Neuronal stem cell (in vitro differentiated cells): ENCODE measurements around the gene TRIM10.
A peak's percentile ranks its signal among the peaks of the same experiment; 100 is the strongest.

Experiments used
- DNase-seq: peaks from one replicate; pipeline ENCODE4 v3.0.0-alpha.2; 2013; ENCODE audit warnings: low spot score
- H2AFZ ChIP-seq: one replicate; pipeline ENCODE4 v1.6.1; 2013; ENCODE audit warnings: mild to moderate bottlenecking, low read length, inconsistent platforms
- H2AK5ac ChIP-seq: 2 replicates; pipeline ENCODE4 v1.6.1; 2013; ENCODE audit warnings: low read depth, mild to moderate bottlenecking, inconsistent platforms, low read length, moderate library complexity, mixed read lengths
- H2BK120ac ChIP-seq: 2 replicates; pipeline ENCODE4 v1.6.1; 2013; ENCODE audit warnings: low read depth, mild to moderate bottlenecking, inconsistent platforms, low read length, moderate library complexity, mixed read lengths
- H2BK12ac ChIP-seq: one replicate; pipeline ENCODE4 v1.6.1; 2013; ENCODE audit warnings: low read length, inconsistent platforms
- H2BK15ac ChIP-seq: 2 replicates; pipeline ENCODE4 v1.6.1; 2013; ENCODE audit warnings: mild to moderate bottlenecking, low read length, inconsistent platforms, mixed read lengths
- H2BK5ac ChIP-seq: one replicate; pipeline ENCODE4 v1.6.1; 2013; ENCODE audit warnings: inconsistent platforms, mild to moderate bottlenecking, low read length, moderate library complexity
- H3K14ac ChIP-seq: one replicate; pipeline ENCODE4 v1.6.1; 2013; ENCODE audit warnings: low read length, inconsistent platforms
- H3K18ac ChIP-seq: 2 replicates; pipeline ENCODE4 v1.6.1; 2013; ENCODE audit warnings: low read length, inconsistent platforms
- H3K23ac ChIP-seq: 2 replicates; pipeline ENCODE4 v1.6.1; 2013; ENCODE audit warnings: low read depth, mild to moderate bottlenecking, mixed read lengths, low read length, inconsistent platforms; ENCODE audit not compliant: poor library complexity
- H3K27ac ChIP-seq: replicated peaks from 3 replicates; pipeline ENCODE4 v1.5.1; 2013; ENCODE audit warnings: low read length, inconsistent platforms
- H3K27me3 ChIP-seq, 3 experiments: 2 replicates each; pipeline ENCODE4 v1.6.1; 2013; ENCODE audit warnings: low read length in 3 of 3, mild to moderate bottlenecking in 2 of 3, inconsistent platforms in 1 of 3, low read depth in 1 of 3, mixed read lengths in 1 of 3, moderate library complexity in 1 of 3; ENCODE audit not compliant: control insufficient read depth in 3 of 3, insufficient read depth in 3 of 3
- H3K36me3 ChIP-seq, 2 donors: replicated peaks in 1 of 2; 2 replicates each; pipeline ENCODE4 v1.6.1; 2013; ENCODE audit warnings: low read length in 2 of 2; ENCODE audit not compliant: control insufficient read depth in 2 of 2, insufficient read depth in 2 of 2
- H3K4ac ChIP-seq: 2 replicates; pipeline ENCODE4 v1.6.1; 2013; ENCODE audit warnings: inconsistent platforms, mild to moderate bottlenecking, low read length, moderate library complexity
- H3K4me1 ChIP-seq, 2 donors: 1 replicate in 1 of 2; 2 replicates in 1 of 2; pipeline ENCODE4 v1.6.1; 2013; ENCODE audit warnings: low read length in 2 of 2, low read depth in 1 of 2; ENCODE audit not compliant: control insufficient read depth in 2 of 2, insufficient read depth in 1 of 2
- H3K4me2 ChIP-seq: one replicate; pipeline ENCODE4 v1.6.1; 2013; ENCODE audit warnings: mild to moderate bottlenecking, low read length, inconsistent platforms; ENCODE audit not compliant: insufficient read depth, poor library complexity, severe bottlenecking
- H3K4me3 ChIP-seq, 2 donors: 2 replicates each; pipeline ENCODE4 v1.5.1; 2013; ENCODE audit warnings: low read length in 2 of 2, mild to moderate bottlenecking in 2 of 2, inconsistent platforms in 1 of 2, moderate library complexity in 1 of 2
- H3K79me1 ChIP-seq: one replicate; pipeline ENCODE4 v1.6.1; 2013; ENCODE audit warnings: low read depth, mild to moderate bottlenecking, inconsistent platforms, low read length, moderate library complexity
- H3K9ac ChIP-seq: one replicate; pipeline ENCODE4 v1.6.1; 2013; ENCODE audit warnings: mild to moderate bottlenecking, low read depth, low read length, inconsistent platforms; ENCODE audit not compliant: poor library complexity
- H3K9me3 ChIP-seq, 2 donors: replicated peaks in 1 of 2; 2 replicates each; pipeline versions ENCODE3 to v1.6.1; 2013; ENCODE audit warnings: low read length in 2 of 2, mild to moderate bottlenecking in 2 of 2, inconsistent platforms in 1 of 2, low read depth in 1 of 2, mixed read lengths in 1 of 2, moderate library complexity in 1 of 2; ENCODE audit not compliant: control insufficient read depth in 2 of 2, insufficient read depth in 1 of 2
- H4K8ac ChIP-seq: one replicate; pipeline ENCODE4 v1.6.1; 2013; ENCODE audit warnings: low read depth, mild to moderate bottlenecking, inconsistent platforms, low read length, moderate library complexity
- H4K91ac ChIP-seq: one replicate; pipeline ENCODE4 v1.6.1; 2013; ENCODE audit warnings: low read length, low read depth, mild to moderate bottlenecking, inconsistent platforms; ENCODE audit not compliant: poor library complexity
- WGBS, 2 donors: extraction: QIAGEN DNeasy Blood & Tissue Kit; methylation state at CpG; one replicate each; pipeline ENCODE4 v1.1.7; 2013; ENCODE audit warnings: missing lambda C conversion rate in 2 of 2, mixed read lengths in 1 of 2; ENCODE audit not compliant: insufficient read length in 2 of 2, insufficient replicate concordance in 1 of 2; ENCODE audit errors: extremely low coverage in 2 of 2; 5-methylcytosine and 5-hydroxymethylcytosine counted together

Gene TRIM10

DNA sequence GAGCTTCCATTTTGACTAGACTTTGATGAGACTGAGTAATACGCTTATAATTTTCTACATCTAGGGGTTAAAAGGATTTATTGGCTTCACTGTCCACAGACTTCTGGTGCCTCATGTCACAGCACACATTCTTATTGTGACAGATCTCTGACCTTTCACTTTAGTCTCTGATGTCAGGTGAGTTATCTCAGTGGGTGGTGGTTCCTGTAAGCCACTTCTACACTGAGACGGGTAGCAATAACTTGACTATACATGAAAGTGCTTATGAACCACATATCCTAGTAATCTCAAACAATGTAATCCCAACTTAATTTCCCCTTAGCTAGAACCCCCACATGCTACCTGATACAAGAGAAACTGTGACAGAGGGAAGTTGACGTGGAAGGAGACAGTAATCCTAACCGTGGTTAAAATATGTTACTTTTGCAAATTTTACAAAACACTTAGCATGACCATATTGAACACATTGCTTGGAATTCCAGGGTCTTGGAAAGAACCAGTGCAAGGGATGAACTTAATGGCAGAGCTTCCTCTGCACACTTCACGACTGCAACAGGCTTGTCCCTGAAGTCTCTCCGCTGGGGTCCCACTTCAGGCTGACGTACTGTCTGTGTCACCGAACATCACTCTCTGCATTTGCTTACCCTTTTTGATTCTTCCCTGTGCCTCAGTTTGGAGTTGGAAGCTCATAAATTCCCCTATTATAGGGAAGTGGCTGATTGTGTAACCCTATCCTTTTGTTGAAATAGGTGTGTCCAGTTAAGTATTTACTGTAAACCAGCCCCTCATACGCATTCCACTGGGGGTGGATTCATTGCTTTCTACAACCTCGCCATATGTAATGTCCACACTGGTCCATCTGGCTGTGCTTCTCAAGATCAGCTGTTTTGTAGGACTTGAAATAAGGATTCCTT lies 31.5 kb downstream of the TRIM10 start:
- peaks cover 0 to 3% of the 10 kb centered on the region in 2 donors for H3K4me1 ChIP-seq
- H2BK15ac ChIP-seq, result no peak overlapping the region
- H3K27me3 ChIP-seq, result peaks cover 8 to 67% (median 47%) of the 10 kb centered on the region in 3 experiments
- no peak overlapping the region for H2BK5ac ChIP-seq
- H4K91ac ChIP-seq, result no peak overlapping the region
- no peak overlapping the region for H3K27ac ChIP-seq
- no peak overlapping the region for H3K14ac ChIP-seq
- H3K4me3 ChIP-seq, result no peak overlapping the region
- H3K9me3 ChIP-seq, result no peaks in the 10 kb centered on the region
- WGBS, 2 donors, result no CpG with 5 or more reads among the region's 10 CpGs
- no peak overlapping the region for H3K23ac ChIP-seq
- H2BK120ac ChIP-seq, result no peak overlapping the region
- H2BK12ac ChIP-seq, result no peak overlapping the region
- no peak overlapping the region for H4K8ac ChIP-seq
- no peak overlapping the region for H3K4ac ChIP-seq
- no peak overlapping the region for H3K18ac ChIP-seq
- no peak overlapping the region for H2AK5ac ChIP-seq
- no peak overlapping the region for H3K9ac ChIP-seq
- H3K79me1 ChIP-seq, result no peaks in the 10 kb centered on the region
- no peak overlapping the region for H2AFZ ChIP-seq
- no peaks in the 10 kb centered on the region for H3K36me3 ChIP-seq
- no peak for DNase-seq
- H3K4me2 ChIP-seq, result no peak overlapping the region

- H3K4me3 ChIP-seq, result peak overlapping the region in 1 of 2 donors; percentile 33
- H3K4me2 ChIP-seq, result peak overlapping the region; percentile 57
- no peak overlapping the region for H2BK15ac ChIP-seq
- no peak overlapping the region for H2BK120ac ChIP-seq
- peaks cover 0 to 3% of the 10 kb centered on the region in 2 donors for H3K4me1 ChIP-seq
- H4K8ac ChIP-seq, result no peak overlapping the region
- H3K27me3 ChIP-seq, result peaks cover 8 to 75% (median 47%) of the 10 kb centered on the region in 3 experiments
- peak overlapping the region; percentile 63 for H2AFZ ChIP-seq
- H3K36me3 ChIP-seq, result no peaks in the 10 kb centered on the region
- no peak overlapping the region for H2AK5ac ChIP-seq
- no CpG with 5 or more reads among the region's 50 CpGs for WGBS, 2 donors
- no peak overlapping the region for H3K18ac ChIP-seq
- no peak overlapping the region for H3K14ac ChIP-seq
- no peaks in the 10 kb centered on the region for H3K9me3 ChIP-seq
- no peaks in the 10 kb centered on the region for H3K79me1 ChIP-seq
- no peak overlapping the region for H3K4ac ChIP-seq
- no peak overlapping the region for H2BK5ac ChIP-seq
- H3K23ac ChIP-seq, result no peak overlapping the region
- H3K27ac ChIP-seq, result no peak overlapping the region
- DNase-seq, result no peak
- no peak overlapping the region for H4K91ac ChIP-seq
- no peak overlapping the region for H3K9ac ChIP-seq
- H2BK12ac ChIP-seq, result no peak overlapping the region
These were observed 33.5 kb downstream of the TRIM10 start for GRCh38 chr6:30127238-30128093.

- Histone ChIP-seq H2BK12ac (no peak overlapping the region), H3K79me1 (no peaks in the 10 kb centered on the region), H3K4me2 (no peak overlapping the region), H2BK5ac (no peak overlapping the region), H3K27me3 (peaks cover 2 to 62% (median 20%) of the 10 kb centered on the region in 3 experiments), H3K9ac (no peak overlapping the region), H4K8ac (no peak overlapping the region), H3K14ac (no peak overlapping the region), H3K27ac (no peak overlapping the region), H2AK5ac (no peak overlapping the region), H3K36me3 (no peaks in the 10 kb centered on the region), H2BK15ac (no peak overlapping the region), H3K4me1 (peaks cover 0 to 3% of the 10 kb centered on the region in 2 donors), H2BK120ac (no peak overlapping the region), H3K4ac (no peak overlapping the region), H3K23ac (no peak overlapping the region), H4K91ac (no peak overlapping the region), H2AFZ (no peak overlapping the region), H3K18ac (no peak overlapping the region), H3K9me3 (no peaks in the 10 kb centered on the region), H3K4me3 (no peak overlapping the region)
- no peak for DNase-seq
- WGBS, 2 donors, result no CpG with 5 or more reads among the region's 2 CpGs
These were observed 38.5 kb downstream of the TRIM10 start for GRCh38 chr6:30122515-30122914.
